ENCODE results near the gene KHDC1L.
"Not testable (repeated sequence)": the region's sequence is repeated elsewhere in the genome, so short reads cannot be mapped to it uniquely, and the experiment has no call there.

Gene KHDC1L

GRCh38 chr6:73204252-73204651, 21.0 kb downstream of the KHDC1L start:
- no peak for DNase-seq (ENCODE audit: low read depth in 3 of 3)

GRCh38 chr6:73203098-73203497, 22.2 kb downstream of the KHDC1L start:
- no peak for DNase-seq (ENCODE audit: low read depth in 3 of 3)

- DNase-seq (ENCODE audit: low read depth in 3 of 3) = no peak
These were observed 24.6 kb downstream of the KHDC1L start for GRCh38 chr6:73200735-73201134.

- DNase-seq (ENCODE audit: low read depth in 3 of 3) = no peak
These were observed 25.0 kb downstream of the KHDC1L start for GRCh38 chr6:73200247-73200646.

- no peak for DNase-seq (ENCODE audit: low read depth in 3 of 3)
These were observed 30.6 kb downstream of the KHDC1L start for GRCh38 chr6:73194744-73195143.

GRCh38 chr6:73193302-73193701, 32.0 kb downstream of the KHDC1L start:
- not testable (repeated sequence) for DNase-seq (ENCODE audit: low read depth in 3 of 3)

GRCh38 chr6:73182021-73182607, 43.2 kb downstream of the KHDC1L start:
- DNase-seq (ENCODE audit: low read depth in 3 of 3) = no peak

GRCh38 chr6:73180763-73181619, 44.3 kb downstream of the KHDC1L start:
- no peak for DNase-seq (ENCODE audit: low read depth in 3 of 3)

GRCh38 chr6:73180076-73180738, 45.1 kb downstream of the KHDC1L start:
- DNase-seq (ENCODE audit: low read depth in 3 of 3) = no peak

GRCh38 chr6:73177221-73177944, 47.9 kb downstream of the KHDC1L start:
- DNase-seq (ENCODE audit: low read depth in 3 of 3) = no peak

- no peak for DNase-seq (ENCODE audit: low read depth in 3 of 3)
These were observed 49.2 kb downstream of the KHDC1L start for GRCh38 chr6:73176057-73176456.

GRCh38 chr6:73174646-73175045, 50.6 kb downstream of the KHDC1L start:
- no peak for DNase-seq (ENCODE audit: low read depth in 3 of 3)
